Endothelial cell of umbilical vein (primary cell): Measurements from ENCODE around the gene CRIM1. TPM values are rescaled to one million over a fixed set of nuclear protein-coding genes. Genes with fewer than 3 reads are reported as not detected.

Source experiments
- BruUV-seq: library from RNA; stranded (reverse); fragments of 400-500 nt; replicated peaks from 2 replicates; lab custom pipeline; 2021; lab: Mats Ljungman, UMichigan
- CTCF ChIA-PET: fragments of 300-600, 350-600 bp; sonication (Branson Sonifier 250); formaldehyde crosslinking; loops from one replicate; lab custom pipeline; 2021; ENCODE audit warnings: antibody characterized with exemption, inconsistent platforms; lab: Charles Lee
- POLR2A ChIA-PET: fragments of 300-600, 350-600 bp; sonication (Branson Sonifier 250); formaldehyde crosslinking; loops from one replicate; lab custom pipeline; 2021; ENCODE audit warnings: antibody characterized with exemption, inconsistent platforms; lab: Charles Lee
- DNase-seq: peaks from one replicate; pipeline ENCODE4 v3.0.0-alpha.2; 2011; ENCODE audit warnings: low read depth, low spot score
- FAIRE-seq: peaks from 2 replicates; lab custom pipeline; 2011; peaks lifted over from hg19 to GRCh38; lab: Jason Lieb, UNC
- H2AFZ ChIP-seq: 2 replicates; pipeline ENCODE4 v1.6.0; 2012; ENCODE audit warnings: low read depth, low read length, control low read depth, inconsistent platforms
- H3K27ac ChIP-seq: 2 replicates; pipeline ENCODE4 v1.5.1; 2011; ENCODE audit warnings: low read depth, mild to moderate bottlenecking, control low read depth, low read length, moderate library complexity; ENCODE audit not compliant: insufficient read depth
- H3K27me3 ChIP-seq, 2 experiments: 2 replicates each; pipeline versions ENCODE4 v1.6.0 to v1.6.1; 2011; ENCODE audit warnings: low read length in 2 of 2, mixed read lengths in 1 of 2; ENCODE audit not compliant: control insufficient read depth in 2 of 2, insufficient read depth in 2 of 2
- H3K36me3 ChIP-seq, 2 experiments: 2 replicates in 1 of 2; 3 replicates in 1 of 2; pipeline ENCODE4 v1.5.1; 2011; ENCODE audit warnings: low read length in 2 of 2, mild to moderate bottlenecking in 1 of 2, moderate library complexity in 1 of 2; ENCODE audit not compliant: control insufficient read depth in 2 of 2, insufficient read depth in 2 of 2; ENCODE audit errors: extremely low read depth in 1 of 2
- H3K4me1 ChIP-seq: 3 replicates; pipeline ENCODE4 v1.5.1; 2011; ENCODE audit warnings: mild to moderate bottlenecking, low read length; ENCODE audit not compliant: control insufficient read depth, insufficient read depth; ENCODE audit errors: extremely low read depth
- H3K4me2 ChIP-seq: 2 replicates; pipeline ENCODE4 v1.6.1; 2011; ENCODE audit warnings: low read length, control low read depth, mixed read lengths; ENCODE audit not compliant: insufficient read depth
- H3K4me3 ChIP-seq, 3 experiments: fragments of 200-600 bp in 1 of 3; sonication (generic), shearing (Covaris generic) in 1 of 3; replicated peaks in 1 of 3; 2 replicates each; pipeline ENCODE4 v1.5.1; 2011 to 2016; ENCODE audit warnings: control low read depth in 3 of 3, low read length in 3 of 3, mild to moderate bottlenecking in 2 of 3, inconsistent platforms in 1 of 3, low read depth in 1 of 3, moderate library complexity in 1 of 3; ENCODE audit not compliant: insufficient read depth in 1 of 3
- H3K79me2 ChIP-seq: 2 replicates; pipeline ENCODE4 v1.6.0; 2012; ENCODE audit warnings: low read length, inconsistent platforms; ENCODE audit not compliant: control insufficient read depth, insufficient read depth
- H3K9ac ChIP-seq: replicated peaks from 2 replicates; pipeline ENCODE3; 2011; ENCODE audit warnings: low read length, control low read depth; ENCODE audit not compliant: insufficient read depth; ENCODE audit errors: extremely low read depth
- H3K9me1 ChIP-seq: replicated peaks from 3 replicates; pipeline ENCODE4 v1.6.0; 2011; ENCODE audit warnings: mild to moderate bottlenecking, low read length; ENCODE audit not compliant: control insufficient read depth, insufficient read depth; ENCODE audit errors: extremely low read depth
- H3K9me3 ChIP-seq: replicated peaks from 2 replicates; pipeline ENCODE4 v1.5.1; 2012; ENCODE audit warnings: low read length, inconsistent platforms; ENCODE audit not compliant: control insufficient read depth, insufficient read depth
- H4K20me1 ChIP-seq: replicated peaks from 2 replicates; pipeline ENCODE3; 2011; ENCODE audit warnings: mild to moderate bottlenecking, low read length; ENCODE audit not compliant: control insufficient read depth, insufficient read depth; ENCODE audit errors: extremely low read depth
- EZH2 ChIP-seq: IDR thresholded peaks from 2 replicates; pipeline ENCODE4 v1.6.1; 2012; ENCODE audit warnings: borderline replicate concordance, low read depth, mild to moderate bottlenecking, moderate library complexity, low read length, inconsistent platforms; ENCODE audit not compliant: severe bottlenecking
- FOS ChIP-seq: IDR thresholded peaks from 2 replicates; pipeline ENCODE4 v1.6.1; 2011; ENCODE audit warnings: mild to moderate bottlenecking, low read length, moderate library complexity, borderline replicate concordance; ENCODE audit not compliant: insufficient read depth
- GATA2 ChIP-seq: IDR thresholded peaks from 2 replicates; pipeline ENCODE4 v1.7.0; 2011; ENCODE audit warnings: low read depth, mild to moderate bottlenecking, moderate library complexity, mixed read lengths, low read length; ENCODE audit not compliant: insufficient read length, insufficient read depth
- JUN ChIP-seq: IDR thresholded peaks from 2 replicates; pipeline ENCODE4 v1.6.1; 2011; ENCODE audit warnings: borderline replicate concordance, low read depth; ENCODE audit not compliant: insufficient read length, insufficient read depth
- MAX ChIP-seq: IDR thresholded peaks from 2 replicates; pipeline ENCODE4 v1.6.1; 2011; ENCODE audit not compliant: insufficient read depth, insufficient read length
- MYC ChIP-seq: IDR thresholded peaks from one replicate; pipeline ENCODE4 v1.6.1; 2011; ENCODE audit warnings: mild to moderate bottlenecking, low read depth, low read length
- POLR2A ChIP-seq: IDR thresholded peaks from 2 replicates; pipeline ENCODE4 v1.6.1; 2012; ENCODE audit warnings: low read depth, mild to moderate bottlenecking, control low read depth, low read length
- POLR2AphosphoS5 ChIP-seq: IDR thresholded peaks from 2 replicates; pipeline ENCODE4 v1.6.1; 2012; ENCODE audit warnings: low read depth, mild to moderate bottlenecking, control low read depth, low read length, moderate library complexity; ENCODE audit not compliant: insufficient read depth
- dilution Hi-C: fragments of 300-500 bp; cut with MboI; formaldehyde crosslinking; loops from one replicate; pipeline ENCODE4 v1.15.0; 2019; ENCODE audit warnings: low sequenced_read_pairs; ENCODE audit not compliant: extremely low pct_ligation_motif_present
- intact Hi-C: fragments of 100-400 bp; cut with micrococcal nuclease; formaldehyde crosslinking; loops from one replicate; pipeline ENCODE4 v1.10.0; 2022
- polyA plus RNA-seq, 4 experiments: library from polyadenylated mRNA; depleted of rRNA in 3 of 4; stranded (reverse) in 3 of 4; unstranded in 1 of 4; fragments of >200 nt; gene quantifications; 2 replicates each; pipeline versions ENCODE4 v1.2.1 to v1.2.3, GENCODE V29; 2011 to 2012; ENCODE audit warnings: missing spikeins in 1 of 4
- total RNA-seq: library from RNA; stranded (reverse); gene quantifications from 2 replicates; pipeline ENCODE4 v1.2.3, GENCODE V29; 2021
- TF ChIP-seq, protein P1 (sequence below), 2 donors: IDR thresholded peaks; 1 replicate in 1 of 2; 2 replicates in 1 of 2; pipeline ENCODE4 v1.5.1; 2011; ENCODE audit warnings: low read length in 2 of 2, mild to moderate bottlenecking in 2 of 2, moderate library complexity in 2 of 2, control low read depth in 1 of 2, inconsistent platforms in 1 of 2, low read depth in 1 of 2; ENCODE audit not compliant: insufficient read depth in 1 of 2; ENCODE audit errors: extremely low read depth in 1 of 2

The CRIM1 gene
- total and polyA plus RNA-seq, 2 donors (not counting 3 experiments of a cell fraction or from before 2014, with no cell fraction given) = 422 to 649 TPM

DNA sequence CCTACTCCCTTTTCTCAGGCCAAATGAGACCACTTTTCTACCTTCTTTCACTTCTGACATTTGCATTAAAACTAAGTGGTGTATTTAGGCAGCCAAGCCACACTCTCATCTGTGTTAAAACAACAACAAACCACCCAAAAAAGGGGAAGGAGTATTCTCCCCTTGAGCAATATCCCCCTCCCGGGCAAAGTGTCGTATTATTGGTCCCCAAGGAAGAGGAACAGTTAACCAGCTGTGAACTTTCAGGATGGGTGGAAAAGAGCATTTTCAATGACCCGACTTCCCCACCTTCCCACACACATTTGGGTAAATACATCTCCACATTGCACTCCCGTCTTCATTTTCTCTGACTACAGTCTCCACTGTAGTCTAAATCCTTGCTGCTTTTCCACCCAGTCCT lies 198.1 kb downstream of the CRIM1 start:
- no peak overlapping the region for H2AFZ ChIP-seq
- BruUV-seq = no TSS peak
- ChIA-PET POLR2A (no interaction called here), CTCF (interaction anchor here (0.8 to 7.1 kb wide), 4 partner anchors 16 to 119 kb away, joined by 3 to 42 read pairs (median 8); no protein-coding TSS in a partner anchor)
- H3K9me1 ChIP-seq = no peaks in the 10 kb centered on the region
- H3K79me2 ChIP-seq = peaks cover 44% of the 10 kb centered on the region
- no peak overlapping the region for H3K4me3 ChIP-seq
- no peaks in the 10 kb centered on the region for H3K9me3 ChIP-seq
- DNase-seq (no peak), FAIRE-seq (no peak)
- H3K27me3 ChIP-seq = no peaks in the 10 kb centered on the region
- H3K9ac ChIP-seq = no peak overlapping the region
- intact Hi-C loops = no loop called here
- H3K4me1 ChIP-seq = peaks cover 47% of the 10 kb centered on the region
- no peak overlapping the region for H3K27ac ChIP-seq
- TF ChIP-seq GATA2 (no peak), EZH2 (no peak), JUN (no peak), POLR2A (no peak), FOS (no peak), MAX (no peak), MYC (no peak), POLR2AphosphoS5 (no peak)
- TF ChIP-seq, protein P1, sequence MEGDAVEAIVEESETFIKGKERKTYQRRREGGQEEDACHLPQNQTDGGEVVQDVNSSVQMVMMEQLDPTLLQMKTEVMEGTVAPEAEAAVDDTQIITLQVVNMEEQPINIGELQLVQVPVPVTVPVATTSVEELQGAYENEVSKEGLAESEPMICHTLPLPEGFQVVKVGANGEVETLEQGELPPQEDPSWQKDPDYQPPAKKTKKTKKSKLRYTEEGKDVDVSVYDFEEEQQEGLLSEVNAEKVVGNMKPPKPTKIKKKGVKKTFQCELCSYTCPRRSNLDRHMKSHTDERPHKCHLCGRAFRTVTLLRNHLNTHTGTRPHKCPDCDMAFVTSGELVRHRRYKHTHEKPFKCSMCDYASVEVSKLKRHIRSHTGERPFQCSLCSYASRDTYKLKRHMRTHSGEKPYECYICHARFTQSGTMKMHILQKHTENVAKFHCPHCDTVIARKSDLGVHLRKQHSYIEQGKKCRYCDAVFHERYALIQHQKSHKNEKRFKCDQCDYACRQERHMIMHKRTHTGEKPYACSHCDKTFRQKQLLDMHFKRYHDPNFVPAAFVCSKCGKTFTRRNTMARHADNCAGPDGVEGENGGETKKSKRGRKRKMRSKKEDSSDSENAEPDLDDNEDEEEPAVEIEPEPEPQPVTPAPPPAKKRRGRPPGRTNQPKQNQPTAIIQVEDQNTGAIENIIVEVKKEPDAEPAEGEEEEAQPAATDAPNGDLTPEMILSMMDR (IDR thresholded peaks at IDR 0.05; ENCODE audit: extremely low read depth in 1 of 2, insufficient read depth in 1 of 2, low read depth in 1 of 2, low read length in 2 of 2) = no peak
- H3K36me3 ChIP-seq = peaks cover 16 to 20% of the 10 kb centered on the region in 2 experiments
- H3K4me2 ChIP-seq = no peak overlapping the region
- H4K20me1 ChIP-seq = no peaks in the 10 kb centered on the region
- dilution Hi-C loops = no loop called here
